SK-N-SH treated with all-trans-retinoic acid at 6 μM for 48 hours (cell line): Measurements from ENCODE around the gene DOCK7.
"Not testable (repeated sequence)": the region's sequence is repeated elsewhere in the genome, so short reads cannot be mapped to it uniquely, and the experiment has no call there.

Source experiments
- ATAC-seq: fragments of 200-7000 bp; cut with Tn5 transposase; 3 replicates; pipeline ENCODE4 v1.9.1; 2020; ENCODE audit warnings: mild to moderate bottlenecking, moderate library complexity
- BACH2 ChIP-seq: fragments of 250-450 bp; sonication (Bioruptor Pico); IDR thresholded peaks from 2 replicates; pipeline ENCODE4 v1.9.0; 2021; ENCODE audit warnings: mild to moderate bottlenecking, borderline replicate concordance
- CREB5 ChIP-seq: fragments of 250-450 bp; sonication (Bioruptor Pico); IDR thresholded peaks from 2 replicates; pipeline ENCODE4 v1.5.1; 2020; ENCODE audit warnings: low read depth, mild to moderate bottlenecking, moderate library complexity
- CSDC2 ChIP-seq: fragments of 250-450 bp; sonication (Bioruptor Pico); IDR thresholded peaks from 2 replicates; pipeline ENCODE4 v1.5.0; 2020; ENCODE audit warnings: mild to moderate bottlenecking, moderate library complexity
- CSRNP3 ChIP-seq: fragments of 250-450 bp; sonication (Bioruptor Pico); IDR thresholded peaks from 2 replicates; pipeline ENCODE4 v1.5.1; 2021; ENCODE audit warnings: mild to moderate bottlenecking, moderate library complexity
- ESRRG ChIP-seq: fragments of 250-450 bp; sonication (Bioruptor Pico); IDR thresholded peaks from 2 replicates; pipeline ENCODE4 v1.6.1; 2021; ENCODE audit warnings: mild to moderate bottlenecking
- ISL1 ChIP-seq: fragments of 250-450 bp; sonication (Bioruptor Pico); IDR thresholded peaks from 2 replicates; pipeline ENCODE4 v2.1.2; 2022; ENCODE audit warnings: mild to moderate bottlenecking, moderate library complexity
- OSR1 ChIP-seq: fragments of 250-450 bp; sonication (Bioruptor Pico); IDR thresholded peaks from 2 replicates; pipeline ENCODE4 v1.8.0; 2022; ENCODE audit warnings: moderate library complexity, mild to moderate bottlenecking, inconsistent platforms
- PPARA ChIP-seq: fragments of 250-450 bp; sonication (Bioruptor Pico); IDR thresholded peaks from 2 replicates; pipeline ENCODE4 v1.5.0; 2020; ENCODE audit warnings: mild to moderate bottlenecking, borderline replicate concordance
- RARB ChIP-seq: fragments of 250-450 bp; sonication (Bioruptor Pico); IDR thresholded peaks from 2 replicates; pipeline ENCODE4 v1.8.0; 2021; ENCODE audit warnings: mild to moderate bottlenecking, moderate library complexity
- SNAI2 ChIP-seq: fragments of 250-450 bp; sonication (Bioruptor Pico); IDR thresholded peaks from 2 replicates; pipeline ENCODE4 v1.5.0; 2020; ENCODE audit warnings: mild to moderate bottlenecking, moderate library complexity
- TOX ChIP-seq: fragments of 250-450 bp; sonication (Bioruptor Pico); IDR thresholded peaks from 2 replicates; pipeline ENCODE4 v1.8.0; 2021; ENCODE audit warnings: mild to moderate bottlenecking, moderate library complexity, borderline replicate concordance
- ZC3H10 ChIP-seq: fragments of 250-450 bp; sonication (Bioruptor Pico); IDR thresholded peaks from 2 replicates; pipeline ENCODE4 v1.5.1; 2021; ENCODE audit warnings: mild to moderate bottlenecking, moderate library complexity
- ZFP3 ChIP-seq: fragments of 250-450 bp; sonication (Bioruptor Pico); IDR thresholded peaks from 2 replicates; pipeline ENCODE4 v1.5.0; 2020; ENCODE audit warnings: mild to moderate bottlenecking, moderate library complexity
- ZFP30 ChIP-seq: fragments of 450-650 bp; formaldehyde crosslinking; IDR thresholded peaks from 2 replicates; pipeline ENCODE4 v1.5.0; 2022; ENCODE audit warnings: mild to moderate bottlenecking, moderate library complexity
- ZNF565 ChIP-seq: fragments of 450-650 bp; formaldehyde crosslinking; conservative IDR thresholded peaks from 2 replicates; pipeline ENCODE4 v1.5.0; 2020; ENCODE audit warnings: low read depth, mild to moderate bottlenecking, moderate library complexity
- ZNF70 ChIP-seq: fragments of 450-650 bp; formaldehyde crosslinking; IDR thresholded peaks from 2 replicates; pipeline ENCODE4 v1.5.0; 2020; ENCODE audit warnings: mild to moderate bottlenecking, moderate library complexity
- ZNF8 ChIP-seq: fragments of 450-650 bp; formaldehyde crosslinking; IDR thresholded peaks from 2 replicates; pipeline ENCODE4 v1.5.0; 2020; ENCODE audit warnings: mild to moderate bottlenecking, moderate library complexity
- TF ChIP-seq, protein P1 (sequence below): fragments of 250-450 bp; sonication (Bioruptor Pico); IDR thresholded peaks from 2 replicates; pipeline ENCODE4 v1.5.0; 2020; ENCODE audit warnings: mild to moderate bottlenecking, moderate library complexity

DOCK7 gene

GRCh38 chr1:62706985-62707743, 19.0 kb upstream of the DOCK7 start:
- TF ChIP-seq ZC3H10 (no peak), ESRRG (no peak), ZFP30 (CRISPR knock-in tag) (no peak), CSRNP3 (CRISPR knock-in tag) (no peak), ZFP3 (CRISPR knock-in tag) (no peak), ZNF70 (CRISPR knock-in tag) (no peak), ISL1 (CRISPR knock-in tag) (no peak), RARB (CRISPR knock-in tag) (no peak), CSDC2 (no peak), ZNF565 (CRISPR knock-in tag) (no peak), OSR1 (CRISPR knock-in tag) (no peak)
- no peak for ATAC-seq

DNA sequence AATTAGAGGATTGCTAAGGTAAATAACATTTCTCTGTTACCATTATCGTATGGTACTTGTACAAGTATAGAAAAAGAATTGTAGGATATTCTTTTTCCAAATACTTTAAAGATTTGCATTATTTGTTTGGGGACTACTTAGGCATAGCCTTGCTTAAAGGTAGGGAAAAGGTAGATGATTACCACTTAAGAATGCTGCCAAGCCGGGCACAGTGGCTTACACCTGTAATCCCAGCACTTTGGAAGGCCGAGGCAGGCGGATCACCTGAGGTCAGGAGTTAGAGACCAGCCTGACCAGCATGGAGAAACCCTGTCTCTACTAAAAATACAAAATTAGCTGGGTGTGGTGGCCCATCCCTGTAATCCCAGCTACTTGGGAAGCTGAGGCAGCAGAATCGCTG, 10.0 kb upstream of the DOCK7 start:
- not testable (repeated sequence) for ATAC-seq

DNA sequence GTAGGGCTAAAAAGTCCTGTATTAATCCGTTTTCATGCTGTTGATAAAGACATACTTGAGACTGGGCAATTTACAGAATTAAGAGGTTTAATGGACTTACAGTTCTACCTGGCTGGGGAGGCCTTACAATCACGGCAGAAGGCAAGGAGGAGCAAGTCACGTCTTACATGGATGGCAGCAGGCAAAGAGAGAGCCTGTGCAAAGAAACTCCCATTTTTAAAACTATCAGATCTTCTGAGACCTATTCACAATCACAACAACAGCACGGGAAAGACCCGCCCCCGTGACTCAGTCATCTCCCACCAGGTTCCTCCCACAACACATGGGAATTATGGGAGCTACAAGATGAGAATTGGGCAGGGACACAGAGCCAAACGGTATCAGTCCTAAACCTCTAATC, 6.3 kb upstream of the DOCK7 start:
- ATAC-seq, result not testable (repeated sequence)

- no peak for TF ChIP-seq OSR1 (CRISPR knock-in tag)
- TF ChIP-seq SNAI2 (CRISPR knock-in tag), result no peak
- TF ChIP-seq, protein P1, sequence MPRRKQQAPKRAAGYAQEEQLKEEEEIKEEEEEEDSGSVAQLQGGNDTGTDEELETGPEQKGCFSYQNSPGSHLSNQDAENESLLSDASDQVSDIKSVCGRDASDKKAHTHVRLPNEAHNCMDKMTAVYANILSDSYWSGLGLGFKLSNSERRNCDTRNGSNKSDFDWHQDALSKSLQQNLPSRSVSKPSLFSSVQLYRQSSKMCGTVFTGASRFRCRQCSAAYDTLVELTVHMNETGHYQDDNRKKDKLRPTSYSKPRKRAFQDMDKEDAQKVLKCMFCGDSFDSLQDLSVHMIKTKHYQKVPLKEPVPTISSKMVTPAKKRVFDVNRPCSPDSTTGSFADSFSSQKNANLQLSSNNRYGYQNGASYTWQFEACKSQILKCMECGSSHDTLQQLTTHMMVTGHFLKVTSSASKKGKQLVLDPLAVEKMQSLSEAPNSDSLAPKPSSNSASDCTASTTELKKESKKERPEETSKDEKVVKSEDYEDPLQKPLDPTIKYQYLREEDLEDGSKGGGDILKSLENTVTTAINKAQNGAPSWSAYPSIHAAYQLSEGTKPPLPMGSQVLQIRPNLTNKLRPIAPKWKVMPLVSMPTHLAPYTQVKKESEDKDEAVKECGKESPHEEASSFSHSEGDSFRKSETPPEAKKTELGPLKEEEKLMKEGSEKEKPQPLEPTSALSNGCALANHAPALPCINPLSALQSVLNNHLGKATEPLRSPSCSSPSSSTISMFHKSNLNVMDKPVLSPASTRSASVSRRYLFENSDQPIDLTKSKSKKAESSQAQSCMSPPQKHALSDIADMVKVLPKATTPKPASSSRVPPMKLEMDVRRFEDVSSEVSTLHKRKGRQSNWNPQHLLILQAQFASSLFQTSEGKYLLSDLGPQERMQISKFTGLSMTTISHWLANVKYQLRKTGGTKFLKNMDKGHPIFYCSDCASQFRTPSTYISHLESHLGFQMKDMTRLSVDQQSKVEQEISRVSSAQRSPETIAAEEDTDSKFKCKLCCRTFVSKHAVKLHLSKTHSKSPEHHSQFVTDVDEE (CRISPR knock-in tag), result no peak
- TF ChIP-seq CSDC2, result no peak
- TF ChIP-seq ZFP3 (CRISPR knock-in tag), result no peak
- no peak for TF ChIP-seq ZC3H10
- no peak for TF ChIP-seq CREB5 (CRISPR knock-in tag)
- TF ChIP-seq BACH2 (CRISPR knock-in tag), result no peak
- TF ChIP-seq PPARA (CRISPR knock-in tag), result no peak
- no peak for ATAC-seq
These were observed 4.9 kb upstream of the DOCK7 start for GRCh38 chr1:62693123-62693522.

DNA sequence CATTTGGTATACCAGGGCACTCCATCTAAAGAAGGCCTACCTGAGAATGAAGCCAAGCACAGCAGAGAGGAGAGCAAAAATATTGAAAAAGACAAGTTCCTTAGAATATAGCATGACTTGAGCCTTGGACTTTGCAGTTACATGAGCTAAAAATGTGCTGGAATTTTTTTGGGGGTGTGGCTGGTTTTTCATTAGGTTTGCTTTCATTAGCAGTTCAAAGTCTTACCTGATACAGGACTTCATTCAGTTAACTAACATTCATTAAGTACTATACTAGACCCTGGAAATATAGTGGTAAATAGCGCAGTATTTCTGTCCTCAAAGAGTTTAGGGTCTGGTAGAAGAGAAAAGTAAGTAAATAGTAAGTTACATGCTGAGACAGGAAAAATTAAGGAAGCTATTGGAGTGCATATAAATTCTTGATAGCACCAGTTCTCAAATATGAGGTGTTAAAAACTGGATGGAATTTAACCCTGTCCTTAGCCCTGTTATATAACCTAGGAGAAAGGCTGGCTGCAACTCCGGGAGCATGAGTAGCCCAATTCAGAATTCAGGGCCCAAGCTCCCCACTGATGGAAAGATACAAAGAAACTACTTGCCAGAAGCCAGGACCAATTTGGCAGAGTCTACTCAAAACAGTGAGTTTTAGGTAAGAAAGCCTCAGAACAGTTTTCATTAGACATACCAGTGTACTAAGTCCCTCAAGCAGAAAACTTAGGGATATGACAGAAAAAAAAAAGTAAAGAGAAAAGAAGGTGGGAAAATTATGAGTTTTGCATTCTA, 3.1 kb upstream of the DOCK7 start:
- no peak for TF ChIP-seq ZNF8
- no peak for TF ChIP-seq CSDC2
- no peak for TF ChIP-seq ISL1 (CRISPR knock-in tag)
- no peak for TF ChIP-seq SNAI2 (CRISPR knock-in tag)
- TF ChIP-seq TOX (CRISPR knock-in tag), result no peak
- TF ChIP-seq, all 23 proteins: peak for 0
- no peak for ATAC-seq

- peak; percentile 23 for ATAC-seq
- TF ChIP-seq, protein P1 (CRISPR knock-in tag), result no peak
- TF ChIP-seq RARB (CRISPR knock-in tag), result no peak
- peak; percentile 81 for TF ChIP-seq ZNF8
- TF ChIP-seq SNAI2 (CRISPR knock-in tag), result no peak
- no peak for TF ChIP-seq ZFP30 (CRISPR knock-in tag)
- no peak for TF ChIP-seq ZC3H10
- TF ChIP-seq, all 23 proteins: peak for 1
These were observed 1.3 kb upstream of the DOCK7 start for GRCh38 chr1:62689524-62689923.
